ENCODE results near the gene MAP3K19.

DNA sequence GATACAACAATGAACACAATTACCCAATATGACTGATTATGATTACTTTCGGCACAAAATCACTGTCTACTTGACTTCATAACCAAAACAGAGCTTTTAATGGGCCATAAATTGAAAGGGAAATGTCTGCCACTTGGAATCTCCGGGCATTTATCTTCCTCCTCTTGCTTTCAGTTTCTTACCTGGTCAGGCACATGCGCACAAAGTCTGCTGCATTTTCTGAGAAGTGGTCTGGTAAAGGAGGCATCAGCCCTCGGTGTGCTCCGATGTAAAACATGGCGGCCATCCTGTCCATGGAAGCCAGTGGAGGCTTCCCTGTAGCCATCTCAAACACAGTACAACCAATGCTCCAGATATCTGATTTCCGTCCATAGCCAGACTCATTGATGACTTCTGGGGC, 66.6 kb downstream of the MAP3K19 start:
- TF ChIP-seq, protein P1, sequence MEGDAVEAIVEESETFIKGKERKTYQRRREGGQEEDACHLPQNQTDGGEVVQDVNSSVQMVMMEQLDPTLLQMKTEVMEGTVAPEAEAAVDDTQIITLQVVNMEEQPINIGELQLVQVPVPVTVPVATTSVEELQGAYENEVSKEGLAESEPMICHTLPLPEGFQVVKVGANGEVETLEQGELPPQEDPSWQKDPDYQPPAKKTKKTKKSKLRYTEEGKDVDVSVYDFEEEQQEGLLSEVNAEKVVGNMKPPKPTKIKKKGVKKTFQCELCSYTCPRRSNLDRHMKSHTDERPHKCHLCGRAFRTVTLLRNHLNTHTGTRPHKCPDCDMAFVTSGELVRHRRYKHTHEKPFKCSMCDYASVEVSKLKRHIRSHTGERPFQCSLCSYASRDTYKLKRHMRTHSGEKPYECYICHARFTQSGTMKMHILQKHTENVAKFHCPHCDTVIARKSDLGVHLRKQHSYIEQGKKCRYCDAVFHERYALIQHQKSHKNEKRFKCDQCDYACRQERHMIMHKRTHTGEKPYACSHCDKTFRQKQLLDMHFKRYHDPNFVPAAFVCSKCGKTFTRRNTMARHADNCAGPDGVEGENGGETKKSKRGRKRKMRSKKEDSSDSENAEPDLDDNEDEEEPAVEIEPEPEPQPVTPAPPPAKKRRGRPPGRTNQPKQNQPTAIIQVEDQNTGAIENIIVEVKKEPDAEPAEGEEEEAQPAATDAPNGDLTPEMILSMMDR (IDR thresholded peaks at IDR 0.05; ENCODE audit: low read depth, low read length, poor library complexity, severe bottlenecking): no peak
- TF ChIP-seq EZH2phosphoT487 (IDR thresholded peaks at IDR 0.05; ENCODE audit: borderline replicate concordance, low read length): no peak

All from DOHH2 (cell line).